GM06990 (cell line): Measurements from ENCODE around the gene MLN.

Experiments used
- DNase-seq: peaks from one replicate; pipeline ENCODE4 v3.0.0-alpha.2; 2011; ENCODE audit not compliant: insufficient read length; ENCODE audit errors: extremely low read depth
- H3K27me3 ChIP-seq: replicated peaks from 2 replicates; pipeline ENCODE4 v1.6.0; 2011; ENCODE audit warnings: low read length; ENCODE audit not compliant: control insufficient read depth, insufficient read depth
- H3K36me3 ChIP-seq: 2 replicates; pipeline ENCODE4 v1.5.1; 2011; ENCODE audit warnings: low read length; ENCODE audit not compliant: control insufficient read depth, insufficient read depth
- H3K4me3 ChIP-seq: replicated peaks from 2 replicates; pipeline ENCODE4 v1.5.1; 2011; ENCODE audit warnings: low read depth, mild to moderate bottlenecking, control low read depth, low read length
- CTCF ChIP-seq: IDR thresholded peaks from 2 replicates; pipeline ENCODE4 v1.5.1; 2011; ENCODE audit warnings: low read length, control low read depth, mild to moderate bottlenecking, inconsistent platforms; ENCODE audit not compliant: insufficient read depth, poor library complexity, severe bottlenecking

The MLN gene

GRCh38 chr6:33759887-33760629, 43.7 kb downstream of the MLN start:
- peaks cover 2% of the 10 kb centered on the region for H3K27me3 ChIP-seq
- DNase-seq: no peak
- no peak overlapping the region for H3K4me3 ChIP-seq
- no peaks in the 10 kb centered on the region for H3K36me3 ChIP-seq
- no peak for TF ChIP-seq CTCF

- no peak for DNase-seq
These were observed 45.0 kb downstream of the MLN start for GRCh38 chr6:33758815-33759216.

GRCh38 chr6:33757906-33758305, 45.9 kb downstream of the MLN start:
- Histone ChIP-seq H3K4me3 (no peak overlapping the region), H3K36me3 (no peaks in the 10 kb centered on the region), H3K27me3 (peaks cover 2% of the 10 kb centered on the region)
- no peak for DNase-seq
- no peak for TF ChIP-seq CTCF

More at GRCh38 chr6:33758815-33759216, 45.0 kb downstream of the MLN start:
- no peak overlapping the region for H3K4me3 ChIP-seq
- peaks cover 2% of the 10 kb centered on the region for H3K27me3 ChIP-seq
- no peak for TF ChIP-seq CTCF
- H3K36me3 ChIP-seq: no peaks in the 10 kb centered on the region

- Histone ChIP-seq H3K27me3 (peaks cover 2% of the 10 kb centered on the region), H3K4me3 (no peak overlapping the region), H3K36me3 (no peaks in the 10 kb centered on the region)
- no peak for DNase-seq
- no peak for TF ChIP-seq CTCF
These were observed 46.7 kb downstream of the MLN start for GRCh38 chr6:33757113-33757512.

- Histone ChIP-seq H3K36me3 (no peaks in the 10 kb centered on the region), H3K27me3 (peaks cover 2% of the 10 kb centered on the region), H3K4me3 (no peak overlapping the region)
- TF ChIP-seq CTCF: no peak
- no peak for DNase-seq
These were observed 47.4 kb downstream of the MLN start for GRCh38 chr6:33756211-33756954.
